ENCODE data around the gene CEP120.
"Not testable (repeated sequence)": the region's sequence is repeated elsewhere in the genome, so short reads cannot be mapped to it uniquely, and the experiment has no call there.

Gene CEP120

GRCh38 chr5:123440456-123441181 lies 17.4 kb upstream of the CEP120 start:
- no peak for DNase-seq (ENCODE audit: extremely low spot score, insufficient read length, low read depth)
- FAIRE-seq = no peak

GRCh38 chr5:123439709-123440108 lies 16.5 kb upstream of the CEP120 start:
- no peak for FAIRE-seq
- DNase-seq (ENCODE audit: extremely low spot score, insufficient read length, low read depth) = no peak

- FAIRE-seq (no peak), DNase-seq (ENCODE audit: extremely low spot score, insufficient read length, low read depth) (no peak)
Measured at GRCh38 chr5:123438902-123439301, 15.7 kb upstream of the CEP120 start.

- DNase-seq (ENCODE audit: extremely low spot score, insufficient read length, low read depth) (no peak), FAIRE-seq (no peak)
Measured at GRCh38 chr5:123438244-123438643, 15.0 kb upstream of the CEP120 start.

- DNase-seq (ENCODE audit: extremely low spot score, insufficient read length, low read depth) (no peak), FAIRE-seq (no peak)
Measured at GRCh38 chr5:123436201-123436600, 13.0 kb upstream of the CEP120 start.

GRCh38 chr5:123434796-123435195 lies 11.6 kb upstream of the CEP120 start:
- no peak for FAIRE-seq
- no peak for DNase-seq (ENCODE audit: extremely low spot score, insufficient read length, low read depth)

GRCh38 chr5:123433596-123433995 lies 10.4 kb upstream of the CEP120 start:
- FAIRE-seq = no peak
- DNase-seq (ENCODE audit: extremely low spot score, insufficient read length, low read depth) = no peak

GRCh38 chr5:123430441-123430840 lies 7.2 kb upstream of the CEP120 start:
- DNase-seq (ENCODE audit: extremely low spot score, insufficient read length, low read depth); FAIRE-seq: not testable (repeated sequence)

- FAIRE-seq (no peak), DNase-seq (ENCODE audit: extremely low spot score, insufficient read length, low read depth) (no peak)
Measured at GRCh38 chr5:123429993-123430392, 6.8 kb upstream of the CEP120 start.

- FAIRE-seq = no peak
- DNase-seq (ENCODE audit: extremely low spot score, insufficient read length, low read depth) = no peak
Measured at GRCh38 chr5:123429221-123429954, 6.2 kb upstream of the CEP120 start.

- DNase-seq (ENCODE audit: extremely low spot score, insufficient read length, low read depth) (no peak), FAIRE-seq (no peak)
Measured at GRCh38 chr5:123428521-123429220, 5.5 kb upstream of the CEP120 start.

- DNase-seq (ENCODE audit: extremely low spot score, insufficient read length, low read depth) = no peak
- FAIRE-seq = no peak
Measured at GRCh38 chr5:123427281-123427680, 4.1 kb upstream of the CEP120 start.

- FAIRE-seq = no peak
Measured at GRCh38 chr5:123425431-123425830, 2.2 kb upstream of the CEP120 start.

GRCh38 chr5:123422433-123423277 lies 548 bp downstream of the CEP120 start:
- DNase-seq (ENCODE audit: extremely low spot score, insufficient read length, low read depth) = no peak
- no peak for FAIRE-seq

More at GRCh38 chr5:123425431-123425830, 2.2 kb upstream of the CEP120 start:
- DNase-seq (ENCODE audit: extremely low spot score, insufficient read length, low read depth) = no peak

GRCh38 chr5:123421773-123422172 lies 1.4 kb downstream of the CEP120 start:
- no peak for DNase-seq (ENCODE audit: extremely low spot score, insufficient read length, low read depth)
- FAIRE-seq = no peak

GRCh38 chr5:123414974-123415373 lies 8.2 kb downstream of the CEP120 start:
- DNase-seq (ENCODE audit: extremely low spot score, insufficient read length, low read depth) (no peak), FAIRE-seq (no peak)

GRCh38 chr5:123412206-123412605 lies 11.0 kb downstream of the CEP120 start:
- FAIRE-seq (no peak), DNase-seq (ENCODE audit: extremely low spot score, insufficient read length, low read depth) (no peak)

GRCh38 chr5:123401999-123402398 lies 21.2 kb downstream of the CEP120 start:
- DNase-seq (ENCODE audit: extremely low spot score, insufficient read length, low read depth); FAIRE-seq: not testable (repeated sequence)

GRCh38 chr5:123401320-123401719 lies 21.9 kb downstream of the CEP120 start:
- no peak for DNase-seq (ENCODE audit: extremely low spot score, insufficient read length, low read depth)
- no peak for FAIRE-seq

- not testable (repeated sequence) for FAIRE-seq; DNase-seq (ENCODE audit: extremely low spot score, insufficient read length, low read depth)
Measured at GRCh38 chr5:123400870-123401291, 22.3 kb downstream of the CEP120 start.
